SK-N-MC (cell line): ENCODE measurements around the gene ORM2.

Source experiments
- EZH2 ChIP-seq: fragments of 200-600 bp; sonication (generic); IDR thresholded peaks from one replicate; pipeline ENCODE4 v1.6.1; 2017; ENCODE audit warnings: antibody characterized with exemption
- FOXP2 ChIP-seq: optimal IDR thresholded peaks from 2 replicates; pipeline ENCODE3; 2011; ENCODE audit warnings: mild to moderate bottlenecking, moderate library complexity; ENCODE audit not compliant: insufficient read depth; ENCODE audit errors: extremely low read length, control extremely low read depth
- POLR2AphosphoS5 ChIP-seq: IDR thresholded peaks from 2 replicates; pipeline ENCODE4 v1.6.1; 2012; ENCODE audit warnings: mild to moderate bottlenecking, low read depth, low read length, borderline replicate concordance

- no peak for TF ChIP-seq EZH2
- TF ChIP-seq POLR2AphosphoS5, result no peak
- TF ChIP-seq FOXP2, result no peak
Observed at GRCh38 chr9:114284316-114285060, 45.2 kb upstream of the ORM2 start.
